Activated CD8-positive, alpha-beta T cell treated with anti-CD3 and anti-CD28 coated beads for 36 hours (primary cell): Measurements from ENCODE around the gene LGALS1. TPM values are rescaled to one million over a fixed set of nuclear protein-coding genes. Genes with fewer than 3 reads are reported as not detected.

Source experiments
- ATAC-seq: fragments of 200-7000 bp; cut with Tn5 transposase; one replicate; pipeline ENCODE4 v1.10.0; 2021; ENCODE audit warnings: mild to moderate bottlenecking, moderate library complexity
- CTCF ChIA-PET: fragments of 350-600 bp; sonication (Branson Sonifier 250); formaldehyde crosslinking; loops from one replicate; lab custom pipeline; 2021; ENCODE audit warnings: antibody characterized with exemption; lab: Charles Lee
- POLR2A ChIA-PET: fragments of 350-600 bp; sonication (Branson Sonifier 250); formaldehyde crosslinking; loops from one replicate; lab custom pipeline; 2021; ENCODE audit warnings: antibody characterized with exemption; lab: Charles Lee
- DNase-seq: peaks from one replicate; pipeline ENCODE4 v3.0.0-alpha.2; 2020
- H3K27ac Mint-ChIP-seq: one replicate; pipeline ENCODE4 v1.8.0; 2021; ENCODE audit warnings: mild to moderate bottlenecking, mixed read lengths
- H3K27me3 Mint-ChIP-seq: one replicate; pipeline ENCODE4 v1.8.0; 2021; ENCODE audit warnings: mixed read lengths
- H3K36me3 Mint-ChIP-seq: one replicate; pipeline ENCODE4 v1.8.0; 2021; ENCODE audit warnings: low read depth, mixed read lengths
- H3K4me1 Mint-ChIP-seq: one replicate; pipeline ENCODE4 v1.8.0; 2021; ENCODE audit warnings: low read depth, mixed read lengths
- H3K4me3 Mint-ChIP-seq: one replicate; pipeline ENCODE4 v1.8.0; 2021; ENCODE audit warnings: mild to moderate bottlenecking, moderate library complexity, mixed read lengths
- H3K9me3 Mint-ChIP-seq: one replicate; pipeline ENCODE4 v1.8.0; 2021; ENCODE audit warnings: mixed read lengths
- CTCF ChIP-seq: fragments of 200-600 bp; IDR thresholded peaks from one replicate; pipeline ENCODE4 v1.8.0; 2022; ENCODE audit warnings: antibody characterized with exemption, mild to moderate bottlenecking
- intact Hi-C: fragments of 100-400 bp; cut with micrococcal nuclease; formaldehyde crosslinking; loops from one replicate; pipeline ENCODE4 v1.10.0; 2022
- total RNA-seq, 2 experiments: library from RNA; stranded (reverse); gene quantifications; one replicate each; pipeline ENCODE4 v1.2.3, GENCODE V29; 2021

LGALS1 gene
- total RNA-seq: 100 to 1,000 TPM; 247 to 261 TPM

GRCh38 chr22:37674951-37675929 lies at the start of gene LGALS1:
TSS of gene LGALS1 (plus strand) at chr22:37675636. CDS start at chr22:37675703, 67 bp downstream.
- peaks cover 66% of the 10 kb centered on the region for H3K4me1 Mint-ChIP-seq

GRCh38 chr22:37625737-37626136 lies 49.7 kb upstream of the LGALS1 start:
- ATAC-seq (no peak), DNase-seq (no peak)
- ChIA-PET CTCF (interaction anchor here (0.7 to 68.1 kb wide), 4 partner anchors 0 to 84 kb away, joined by 3 to 1770 read pairs (median 886); partner anchors contain the start of genes GGA1, LGALS1, NOL12 and PDXP), POLR2A (interaction anchor here (0.7 to 4.4 kb wide), 9 partner anchors 8 to 42 kb away, joined by 3 to 30 read pairs (median 7); partner anchors contain the start of genes GGA1, PDXP and SH3BP1)
- Mint-ChIP-seq H3K9me3 (no peaks in the 10 kb centered on the region), H3K36me3 (peaks cover 24% of the 10 kb centered on the region), H3K27ac (peak overlapping the region; percentile 93), H3K4me1 (peaks cover 59% of the 10 kb centered on the region), H3K27me3 (no peaks in the 10 kb centered on the region), H3K4me3 (no peak overlapping the region)
- no peak for TF ChIP-seq CTCF
- intact Hi-C loops: no loop called here

More at GRCh38 chr22:37674951-37675929, at the start of gene LGALS1:
- H3K4me3 Mint-ChIP-seq: peak within 1 kb of the TSS; percentile 77
- peak; percentile 84 for DNase-seq
- H3K27me3 Mint-ChIP-seq: no peaks in the 10 kb centered on the region
- H3K9me3 Mint-ChIP-seq: no peaks in the 10 kb centered on the region
- ATAC-seq: peak; percentile 43
- ChIA-PET POLR2A (interaction anchor here (0.5 to 8.2 kb wide), 13 partner anchors 8 to 1240 kb away, joined by 3 to 49 read pairs (median 5); partner anchors contain the start of genes GGA1, NOL12, PDXP and SH3BP1), CTCF (interaction anchor here (0.9 to 68.1 kb wide), 8 partner anchors 14 to 143 kb away, joined by 3 to 1770 read pairs (median 4); partner anchors contain the start of genes GGA1, PDXP and SH3BP1)
- TF ChIP-seq CTCF: no peak
- peaks cover 4% of the 10 kb centered on the region for H3K36me3 Mint-ChIP-seq
- intact Hi-C loops: loop anchor here (5.0 kb wide), 1 partner anchor 38 kb away; the partner anchor contains the start of gene SH3BP1
- H3K27ac Mint-ChIP-seq: peak within 1 kb of the TSS; percentile 93

GRCh38 chr22:37626144-37626543 lies 49.3 kb upstream of the LGALS1 start:
- intact Hi-C loops: no loop called here
- CTCF ChIA-PET: interaction anchor here (0.7 to 68.1 kb wide), 4 partner anchors 1 to 84 kb away, joined by 3 to 1770 read pairs (median 886); partner anchors contain the start of genes GGA1, LGALS1, NOL12 and PDXP
- Mint-ChIP-seq H3K4me1 (peaks cover 60% of the 10 kb centered on the region), H3K36me3 (peaks cover 24% of the 10 kb centered on the region), H3K4me3 (no peak overlapping the region), H3K27me3 (no peaks in the 10 kb centered on the region), H3K27ac (peak overlapping the region; percentile 93), H3K9me3 (no peaks in the 10 kb centered on the region)
- DNase-seq (no peak), ATAC-seq (no peak)
- TF ChIP-seq CTCF: no peak
- POLR2A ChIA-PET: interaction anchor here (0.7 to 4.4 kb wide), 9 partner anchors 8 to 50 kb away, joined by 3 to 30 read pairs (median 4); partner anchors contain the start of genes GGA1, PDXP and SH3BP1

DNA sequence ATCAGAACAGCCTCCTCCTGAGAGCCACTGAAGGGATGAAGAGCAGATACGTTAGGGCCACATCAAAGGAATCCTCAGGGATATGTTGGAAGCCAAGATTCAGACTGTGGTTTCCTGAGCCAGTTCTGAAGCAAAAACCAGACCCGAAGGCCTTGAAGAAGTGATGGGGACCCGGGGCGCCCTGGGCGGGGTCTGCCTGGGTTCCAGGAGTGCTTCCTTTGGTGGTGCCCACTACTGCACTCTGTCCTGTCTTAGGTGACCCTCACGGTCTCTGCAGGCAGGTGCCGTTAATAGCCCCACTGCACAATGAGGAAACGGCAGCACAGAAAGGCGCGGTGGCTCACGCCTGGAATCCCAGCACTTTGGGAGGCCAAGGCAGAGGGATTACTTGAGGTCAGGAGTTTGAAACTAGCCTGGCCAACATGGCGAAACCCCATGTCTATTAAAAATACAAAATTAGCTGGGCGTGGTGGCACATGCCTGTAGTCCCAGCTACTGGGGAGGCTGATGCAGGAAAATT lies 48.8 kb upstream of the LGALS1 start:
- POLR2A ChIA-PET: interaction anchor here (0.7 to 4.4 kb wide), 8 partner anchors 9 to 50 kb away, joined by 3 to 30 read pairs (median 4); partner anchors contain the start of genes GGA1, PDXP and SH3BP1
- intact Hi-C loops: no loop called here
- H3K4me3 Mint-ChIP-seq: peak overlapping the region; percentile 49
- H3K9me3 Mint-ChIP-seq: no peaks in the 10 kb centered on the region
- peaks cover 64% of the 10 kb centered on the region for H3K4me1 Mint-ChIP-seq
- peak overlapping the region; percentile 93 for H3K27ac Mint-ChIP-seq
- no peak for DNase-seq
- ATAC-seq: no peak
- H3K36me3 Mint-ChIP-seq: peaks cover 24% of the 10 kb centered on the region
- no peak for TF ChIP-seq CTCF
- CTCF ChIA-PET: interaction anchor here (0.7 to 68.1 kb wide), 4 partner anchors 1 to 85 kb away, joined by 3 to 1770 read pairs (median 886); partner anchors contain the start of genes GGA1, LGALS1, NOL12 and PDXP
- H3K27me3 Mint-ChIP-seq: no peaks in the 10 kb centered on the region
